IPS DF 19.7 (cell line): Measurements from ENCODE around the gene OR2V1.
"Not testable (repeated sequence)": the region's sequence is repeated elsewhere in the genome, so short reads cannot be mapped to it uniquely, and the experiment has no call there.

Source experiments
- DNase-seq: peaks from one replicate; pipeline ENCODE4 v3.0.0-alpha.2; 2013; ENCODE audit warnings: low read depth, low spot score

Gene OR2V1

DNA sequence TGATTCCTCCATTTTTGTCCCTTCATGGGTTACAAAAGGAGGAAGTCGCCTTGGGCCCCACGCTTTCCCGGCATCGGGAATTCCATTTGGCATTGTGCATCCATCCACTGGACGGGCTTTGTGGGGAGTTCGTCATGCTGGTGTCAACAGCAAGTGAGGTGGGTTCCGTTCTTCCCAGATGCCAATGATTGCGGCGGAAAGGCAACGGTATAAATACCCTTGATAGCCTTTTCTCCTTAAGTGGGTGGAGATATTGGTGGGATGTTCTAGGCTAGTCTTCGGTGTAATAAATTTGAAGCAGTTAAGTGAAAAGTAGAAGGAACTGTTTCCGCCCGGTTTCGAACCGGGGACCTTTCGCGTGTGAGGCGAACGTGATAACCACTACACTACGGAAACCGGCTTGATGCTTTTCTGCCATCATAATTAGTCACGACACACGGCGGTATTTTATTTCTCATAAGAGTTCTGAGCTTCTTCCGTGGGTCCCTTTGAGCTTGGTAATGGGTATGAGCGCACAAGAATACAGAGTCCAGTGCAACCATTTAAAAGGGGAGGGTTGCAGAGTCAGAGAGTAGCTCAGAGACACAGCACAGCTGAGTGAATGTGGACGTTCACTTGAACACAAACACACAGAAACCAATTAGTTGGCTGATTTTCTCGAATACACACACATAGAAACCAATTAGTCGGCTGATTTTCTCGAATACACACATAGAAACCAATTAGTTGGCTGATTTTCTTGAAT lies 28.9 kb downstream of the OR2V1 start:
- DNase-seq: not testable (repeated sequence)

DNA sequence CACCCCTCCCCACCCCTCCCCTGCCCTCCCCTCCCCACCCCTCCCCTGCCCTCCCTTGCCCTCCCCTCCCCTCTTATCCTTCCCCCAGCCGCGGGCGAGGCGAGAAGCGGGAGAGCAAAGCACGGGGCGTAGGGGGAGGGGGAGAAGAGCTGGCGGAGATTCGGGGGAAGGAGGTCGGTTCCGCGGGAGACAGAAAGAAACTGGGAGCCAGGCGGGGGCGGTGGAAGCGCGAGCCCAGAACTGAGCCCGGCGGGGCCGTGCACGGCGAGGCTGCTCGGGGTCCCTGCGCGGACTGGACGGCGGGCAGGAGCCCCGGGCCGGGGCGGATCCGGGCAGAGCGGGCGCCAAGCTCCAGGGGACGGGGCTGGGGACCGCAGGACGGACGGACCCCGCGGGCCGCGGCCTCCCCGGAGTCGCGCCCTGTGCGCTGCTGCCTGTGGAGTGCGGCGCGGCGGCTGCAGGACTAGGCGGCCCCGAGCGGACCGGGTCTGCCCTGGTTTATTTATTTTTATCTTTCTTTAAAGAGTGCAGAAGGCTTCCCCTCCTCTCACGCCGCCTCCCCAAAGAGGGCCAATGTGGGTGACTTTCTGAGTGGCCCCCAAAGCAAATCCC lies 29.8 kb downstream of the OR2V1 start:
- not testable (repeated sequence) for DNase-seq

DNA sequence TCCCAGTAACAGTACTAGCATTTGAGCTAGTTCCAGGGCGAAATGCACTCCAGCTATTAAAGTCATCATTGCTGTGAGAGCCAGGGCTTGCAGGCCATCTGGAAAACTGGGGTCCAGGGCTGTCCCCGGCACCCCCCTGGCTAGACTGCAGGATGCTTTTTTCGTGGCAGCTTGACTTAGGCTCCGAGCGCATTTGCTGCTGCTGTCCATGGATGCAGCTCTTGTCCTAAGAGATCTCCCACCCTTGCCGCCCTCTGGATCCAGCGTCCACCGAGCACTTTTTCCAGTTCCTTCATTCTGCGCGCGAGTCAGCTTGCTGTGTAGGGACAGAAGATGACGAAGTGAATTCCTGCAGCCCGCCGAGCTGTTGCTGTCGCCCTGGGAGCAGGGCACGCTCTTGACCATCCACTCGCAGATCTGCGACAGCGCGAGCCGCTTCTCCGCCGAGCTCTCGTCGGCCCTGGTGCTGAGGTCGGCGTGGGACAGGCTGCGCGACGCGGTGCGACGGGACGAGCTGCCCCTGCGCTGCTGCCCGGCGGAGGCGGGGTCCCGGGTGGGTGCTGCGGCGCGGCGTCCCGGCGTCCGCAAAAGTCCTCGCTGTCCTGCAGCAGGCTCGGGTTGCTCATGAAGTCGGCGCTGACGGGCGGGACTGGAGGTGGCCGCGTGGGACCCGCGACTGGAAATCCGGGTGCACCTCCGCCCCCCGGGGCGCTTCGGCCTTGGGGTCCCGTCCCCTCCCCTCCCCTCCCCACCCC lies 30.7 kb downstream of the OR2V1 start:
- DNase-seq: no peak

DNA sequence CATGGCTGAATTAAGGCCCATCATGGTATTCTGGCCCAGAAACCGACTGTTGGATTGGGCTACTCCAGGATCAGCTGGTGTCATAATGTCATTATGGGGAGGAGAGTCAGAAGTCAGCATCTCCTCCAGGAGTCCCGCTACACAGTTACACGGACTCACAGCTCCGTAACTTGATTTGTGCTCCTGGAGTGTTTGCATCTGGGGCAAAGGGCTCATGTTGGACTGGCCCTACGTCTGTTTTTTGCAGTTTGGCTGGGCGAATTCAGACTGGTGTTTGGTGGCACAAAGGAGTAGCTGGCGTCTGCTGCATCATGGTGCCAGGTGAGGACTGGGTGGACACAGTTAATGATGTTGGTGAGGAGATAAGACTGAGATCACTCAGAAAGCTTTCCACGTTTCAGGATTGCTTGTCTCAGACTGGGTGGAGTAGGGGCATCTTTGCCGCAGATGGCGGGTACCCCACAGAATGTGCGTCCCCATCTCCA lies 31.3 kb downstream of the OR2V1 start:
- no peak for DNase-seq

DNA sequence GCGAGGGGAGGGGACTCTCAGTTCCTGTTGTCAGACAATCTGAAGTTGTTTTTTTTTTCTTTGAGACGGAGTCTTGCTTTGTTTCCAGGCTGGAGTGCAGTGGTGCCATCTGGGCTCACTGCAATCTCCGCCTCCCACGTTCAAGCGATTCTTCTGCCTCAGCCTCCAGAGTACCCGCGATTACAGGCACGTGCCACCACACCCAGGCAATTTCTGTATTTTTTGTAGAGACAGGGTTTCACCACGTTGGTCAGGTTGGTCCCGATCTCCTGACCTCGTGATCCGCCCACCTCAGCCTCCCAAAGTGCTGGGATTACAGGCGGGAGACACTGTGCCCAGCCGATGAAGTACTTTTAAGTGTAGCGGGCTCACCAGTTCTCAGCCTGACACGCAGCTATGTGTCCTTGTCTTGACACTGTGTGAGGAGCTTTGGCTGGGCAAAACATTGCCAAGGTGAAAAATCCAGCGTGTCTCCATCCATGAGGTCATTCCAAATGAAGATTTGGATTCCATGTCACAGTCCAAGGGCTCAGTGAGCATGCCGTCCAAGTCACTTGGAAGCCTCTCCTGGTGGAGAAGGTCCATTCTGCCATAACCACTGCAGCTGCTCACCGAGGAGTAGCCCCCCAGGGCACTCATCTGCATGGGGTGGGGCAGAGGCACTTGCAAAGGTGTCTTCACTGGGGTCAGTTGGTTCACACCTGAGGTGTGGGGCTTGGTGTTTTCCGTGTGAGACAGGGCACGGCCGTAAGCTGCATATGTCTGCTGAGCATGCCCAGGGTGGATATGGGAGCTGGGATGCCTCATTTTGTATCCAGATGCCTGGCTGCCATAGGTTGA lies 32.0 kb downstream of the OR2V1 start:
- DNase-seq: no peak

DNA sequence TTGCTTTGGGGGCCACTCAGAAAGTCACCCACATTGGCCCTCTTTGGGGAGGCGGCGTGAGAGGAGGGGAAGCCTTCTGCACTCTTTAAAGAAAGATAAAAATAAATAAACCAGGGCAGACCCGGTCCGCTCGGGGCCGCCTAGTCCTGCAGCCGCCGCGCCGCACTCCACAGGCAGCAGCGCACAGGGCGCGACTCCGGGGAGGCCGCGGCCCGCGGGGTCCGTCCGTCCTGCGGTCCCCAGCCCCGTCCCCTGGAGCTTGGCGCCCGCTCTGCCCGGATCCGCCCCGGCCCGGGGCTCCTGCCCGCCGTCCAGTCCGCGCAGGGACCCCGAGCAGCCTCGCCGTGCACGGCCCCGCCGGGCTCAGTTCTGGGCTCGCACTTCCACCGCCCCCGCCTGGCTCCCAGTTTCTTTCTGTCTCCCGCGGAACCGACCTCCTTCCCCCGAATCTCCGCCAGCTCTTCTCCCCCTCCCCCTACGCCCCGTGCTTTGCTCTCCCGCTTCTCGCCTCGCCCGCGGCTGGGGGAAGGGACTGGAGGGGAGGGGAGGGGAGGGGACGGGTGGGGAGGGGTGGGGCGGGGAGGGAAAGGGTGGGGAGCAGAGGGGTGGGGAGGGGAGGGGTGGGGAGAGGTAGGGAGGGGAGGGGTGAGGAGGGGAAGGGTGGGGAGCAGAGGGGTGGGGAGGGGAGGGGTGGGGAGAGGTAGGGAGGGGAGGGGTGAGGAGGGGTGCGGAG lies 33.0 kb downstream of the OR2V1 start:
- not testable (repeated sequence) for DNase-seq

DNA sequence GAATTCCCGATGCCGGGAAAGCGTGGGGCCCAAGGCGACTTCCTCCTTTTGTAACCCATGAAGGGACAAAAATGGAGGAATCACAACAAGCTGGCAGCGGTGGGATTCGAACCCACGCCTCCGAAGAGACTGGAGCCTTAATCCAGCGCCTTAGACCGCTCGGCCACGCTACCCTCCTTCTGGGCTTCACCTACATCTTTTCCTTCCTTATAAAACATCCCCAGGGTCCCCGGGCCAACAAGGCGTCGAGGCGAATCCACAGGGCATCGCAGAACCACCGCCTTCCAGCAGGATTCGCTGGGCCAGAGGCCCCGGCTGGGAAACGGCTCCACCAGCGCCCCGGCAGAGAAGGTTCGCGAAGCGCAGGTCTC lies 33.6 kb downstream of the OR2V1 start:
- not testable (repeated sequence) for DNase-seq

DNA sequence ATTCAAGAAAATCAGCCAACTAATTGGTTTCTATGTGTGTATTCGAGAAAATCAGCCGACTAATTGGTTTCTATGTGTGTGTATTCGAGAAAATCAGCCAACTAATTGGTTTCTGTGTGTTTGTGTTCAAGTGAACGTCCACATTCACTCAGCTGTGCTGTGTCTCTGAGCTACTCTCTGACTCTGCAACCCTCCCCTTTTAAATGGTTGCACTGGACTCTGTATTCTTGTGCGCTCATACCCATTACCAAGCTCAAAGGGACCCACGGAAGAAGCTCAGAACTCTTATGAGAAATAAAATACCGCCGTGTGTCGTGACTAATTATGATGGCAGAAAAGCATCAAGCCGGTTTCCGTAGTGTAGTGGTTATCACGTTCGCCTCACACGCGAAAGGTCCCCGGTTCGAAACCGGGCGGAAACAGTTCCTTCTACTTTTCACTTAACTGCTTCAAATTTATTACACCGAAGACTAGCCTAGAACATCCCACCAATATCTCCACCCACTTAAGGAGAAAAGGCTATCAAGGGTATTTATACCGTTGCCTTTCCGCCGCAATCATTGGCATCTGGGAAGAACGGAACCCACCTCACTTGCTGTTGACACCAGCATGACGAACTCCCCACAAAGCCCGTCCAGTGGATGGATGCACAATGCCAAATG lies 34.1 kb downstream of the OR2V1 start:
- DNase-seq: not testable (repeated sequence)

DNA sequence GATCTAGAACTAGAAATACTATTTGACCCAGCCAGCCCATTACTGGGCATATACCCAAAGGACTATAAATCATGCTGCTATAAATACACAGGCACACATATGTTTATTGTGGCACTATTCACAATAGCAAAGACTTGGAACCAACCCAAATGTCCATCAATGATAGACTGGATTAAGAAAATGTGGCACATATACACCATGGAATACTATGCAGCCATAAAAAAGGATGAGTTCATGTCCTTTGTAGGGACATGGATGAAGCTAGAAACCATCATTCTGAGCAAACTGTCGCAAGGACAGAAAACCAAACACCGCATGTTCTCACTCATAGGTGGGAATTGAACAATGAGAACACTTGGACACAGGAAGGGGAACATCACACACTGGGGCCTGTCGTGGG lies 35.8 kb downstream of the OR2V1 start:
- not testable (repeated sequence) for DNase-seq

DNA sequence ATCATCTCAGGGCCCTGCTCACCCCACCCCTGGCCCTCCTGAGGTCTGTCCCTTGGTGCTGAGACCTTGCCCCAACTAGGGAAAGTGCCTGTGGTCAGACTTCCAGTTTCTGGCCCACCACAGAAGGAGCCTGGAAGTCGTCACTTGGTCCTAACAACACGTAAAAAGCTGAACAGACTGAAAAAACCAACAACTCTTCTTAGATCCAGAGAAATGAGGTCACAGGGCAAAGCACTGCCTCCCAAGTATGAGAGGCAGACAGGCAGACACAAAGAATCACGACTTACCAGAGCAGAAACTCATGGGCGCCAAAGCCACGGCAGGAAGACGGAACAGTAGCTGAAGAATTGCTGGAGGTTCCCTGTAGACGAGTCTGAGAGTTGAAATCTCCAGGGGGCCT lies 38.5 kb downstream of the OR2V1 start:
- no peak for DNase-seq

DNA sequence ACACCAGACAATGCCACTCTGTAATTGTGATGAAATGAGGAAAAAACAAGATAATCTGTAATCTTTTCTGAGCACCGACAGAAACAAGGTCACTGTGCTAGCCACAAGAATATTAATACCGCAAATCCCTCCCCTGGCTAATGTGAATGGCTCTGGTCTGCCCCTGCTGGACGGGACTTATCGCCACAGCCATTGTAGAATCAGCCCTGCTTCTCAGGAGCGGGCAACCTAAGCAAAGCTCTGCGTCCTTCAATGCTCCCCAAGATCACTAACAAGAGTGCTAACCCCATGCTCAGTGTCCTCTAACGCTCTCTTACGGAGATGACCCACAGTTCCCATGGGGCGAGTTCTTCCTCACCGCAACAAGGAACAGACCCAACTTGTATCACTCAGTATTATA lies 42.7 kb downstream of the OR2V1 start:
- peak; percentile 42 for DNase-seq

DNA sequence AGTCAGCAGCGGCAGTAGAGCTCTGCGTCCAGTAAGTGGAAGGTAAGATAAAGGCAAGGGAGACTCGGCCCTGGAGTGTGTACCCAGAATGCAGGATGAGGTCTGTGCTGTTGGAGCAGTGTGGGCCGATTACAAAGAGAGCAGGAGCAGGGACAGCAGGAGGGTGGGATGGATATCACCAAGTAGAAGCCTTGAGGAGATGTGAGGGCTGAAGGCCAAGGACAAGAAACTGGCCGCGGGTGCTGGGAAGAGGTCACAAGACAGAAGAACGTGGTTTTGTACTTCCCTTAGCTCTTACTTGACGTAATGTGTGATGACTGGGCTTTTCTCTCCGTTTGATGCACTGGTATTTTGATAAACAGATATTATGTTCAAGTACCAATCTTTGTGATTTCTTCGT lies 43.7 kb downstream of the OR2V1 start:
- no peak for DNase-seq

DNA sequence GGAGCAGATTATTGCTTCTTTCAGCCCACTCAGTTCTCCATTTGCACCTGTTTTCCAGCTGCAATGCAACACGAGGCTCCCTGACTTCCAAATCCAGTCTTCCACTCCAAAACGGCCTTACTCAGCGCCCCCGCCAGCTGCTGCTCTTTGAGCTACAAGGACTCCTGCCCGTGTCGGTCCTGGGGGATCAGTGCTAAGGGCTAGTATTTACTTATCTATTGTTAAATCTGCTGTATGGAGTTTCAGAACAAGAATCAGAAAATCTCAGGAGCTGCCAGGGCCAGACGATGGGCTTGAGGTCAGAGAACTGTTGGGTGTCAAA lies 44.1 kb downstream of the OR2V1 start:
- DNase-seq: no peak

DNA sequence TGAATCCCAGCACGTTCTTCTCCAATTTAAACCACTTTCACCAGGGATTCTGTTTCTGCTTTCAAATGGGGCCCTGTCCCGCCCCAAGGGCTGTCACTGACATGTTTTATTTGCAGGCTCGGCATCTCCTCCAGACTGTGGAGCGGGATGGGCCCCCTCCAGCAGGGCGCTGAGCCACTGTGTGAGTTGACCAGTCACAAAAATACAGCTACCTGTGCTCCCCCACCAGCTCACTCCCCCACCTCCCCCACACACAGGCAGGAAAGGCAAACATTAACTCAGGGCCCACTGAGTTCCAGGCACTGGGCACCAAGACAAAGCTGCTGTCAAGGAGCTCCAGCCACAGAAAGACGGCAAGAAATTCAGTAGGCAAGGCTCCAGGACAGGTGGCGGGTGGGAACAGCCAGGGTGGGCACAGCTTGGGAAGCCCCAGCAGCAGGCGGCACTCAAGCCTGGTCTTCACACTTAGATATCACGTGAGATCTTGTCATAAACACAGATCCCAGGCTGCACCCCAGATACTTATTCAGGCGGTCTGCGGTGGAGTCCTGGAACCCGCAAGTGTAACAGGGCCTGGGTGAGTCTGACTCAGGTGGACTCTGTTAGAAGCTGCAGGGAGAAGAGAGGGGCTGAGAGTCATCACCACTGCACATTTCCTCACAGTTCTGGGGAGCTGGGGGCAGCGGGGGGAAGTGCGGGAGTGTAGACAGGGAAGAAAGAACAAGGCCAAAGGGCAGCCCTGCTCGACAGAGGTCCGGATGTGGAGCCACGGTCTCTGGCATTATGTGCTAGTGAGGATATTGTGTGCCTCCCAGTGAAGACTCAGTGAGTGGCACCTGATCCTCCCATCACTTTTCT lies 44.7 kb downstream of the OR2V1 start:
- no peak for DNase-seq

DNA sequence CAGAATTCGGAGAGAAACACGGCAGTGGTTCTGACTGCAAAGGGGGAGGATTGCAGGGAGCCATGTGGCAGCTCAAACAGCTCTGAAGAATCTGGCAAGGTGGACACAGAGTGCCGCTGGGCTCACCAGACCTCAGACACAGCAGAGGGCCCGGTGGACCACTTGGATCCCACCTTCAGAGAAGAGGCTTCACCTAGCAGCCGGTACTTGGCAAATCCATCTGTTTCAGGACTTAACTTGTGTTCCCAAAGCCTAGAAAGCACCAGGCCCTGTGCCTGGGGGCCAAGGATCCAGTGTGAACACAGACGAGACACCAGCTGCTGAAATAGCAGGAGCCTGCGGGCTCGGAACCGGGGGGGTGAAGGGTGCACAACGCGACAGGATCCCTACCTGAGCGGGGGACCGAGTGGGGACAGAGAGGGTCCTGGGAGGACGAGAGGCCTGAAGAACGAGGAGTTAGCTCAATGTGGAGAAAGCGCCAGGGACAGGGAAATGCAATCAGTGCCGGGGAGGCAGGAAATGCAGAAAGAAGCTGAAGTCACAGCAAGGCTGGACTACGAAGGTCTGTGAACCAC lies 46.3 kb downstream of the OR2V1 start:
- no peak for DNase-seq

DNA sequence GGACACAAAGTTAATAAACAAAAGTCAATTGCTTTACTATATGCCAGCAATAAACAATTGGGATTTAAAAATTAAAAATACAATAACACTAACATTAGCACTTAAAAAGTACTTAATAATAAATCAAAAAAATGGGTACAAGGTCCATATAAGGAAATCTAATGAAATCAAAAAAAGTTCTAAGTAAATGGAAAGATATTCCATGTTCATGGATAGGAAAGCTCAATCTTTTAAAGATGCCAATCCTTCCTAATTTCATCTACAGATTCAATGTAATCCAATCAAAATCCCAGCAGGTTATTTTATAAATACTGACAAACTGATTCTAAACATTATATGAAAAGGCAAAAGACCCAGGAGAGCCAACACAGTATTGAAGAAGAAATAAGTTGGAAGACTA lies 49.0 kb downstream of the OR2V1 start:
- no peak for DNase-seq

DNA sequence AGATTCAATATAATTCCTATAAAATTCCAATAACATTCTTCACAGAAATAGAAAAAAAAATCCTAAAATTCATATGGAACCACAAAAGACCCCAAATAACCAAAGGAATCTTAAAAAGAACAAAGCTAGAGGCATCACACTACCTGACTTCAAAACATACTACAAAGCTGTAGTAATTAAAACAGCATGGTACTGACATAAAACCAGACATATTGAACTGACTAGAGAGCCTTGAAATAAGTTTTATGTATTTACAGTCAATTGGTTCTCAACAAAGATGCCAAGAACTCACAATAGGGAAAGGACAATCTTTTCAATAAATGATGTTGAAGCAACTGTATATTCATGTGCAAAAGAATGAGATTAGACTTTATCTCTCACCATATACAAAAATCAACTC lies 54.0 kb downstream of the OR2V1 start:
- no peak for DNase-seq
